MM.1S (cell line): ENCODE results near the gene DISC1.

ENCODE experiments used
- DNase-seq: peaks from one replicate; pipeline ENCODE4 v3.0.0-alpha.2; 2015
- H2AFZ ChIP-seq: fragments of 300-600 bp; sonication (generic); 2 replicates; pipeline ENCODE4 v1.6.0; 2016; ENCODE audit warnings: antibody characterized with exemption, low read length
- H3F3A ChIP-seq: fragments of 300-600 bp; sonication (generic); 2 replicates; pipeline ENCODE4 v1.6.1; 2016; ENCODE audit warnings: mild to moderate bottlenecking, antibody characterized with exemption, low read length, moderate library complexity, mixed read lengths; ENCODE audit not compliant: insufficient read depth
- H3K27ac ChIP-seq: fragments of 300-600 bp; sonication (generic); 2 replicates; pipeline ENCODE4 v1.5.1; 2016; ENCODE audit warnings: mild to moderate bottlenecking, low read length
- H3K27me3 ChIP-seq: fragments of 300-600 bp; sonication (generic); replicated peaks from 2 replicates; pipeline ENCODE4 v1.6.0; 2016; ENCODE audit warnings: low read length; ENCODE audit not compliant: insufficient read depth
- H3K36me3 ChIP-seq: fragments of 300-600 bp; sonication (generic); replicated peaks from 2 replicates; pipeline ENCODE4 v1.6.1; 2016; ENCODE audit warnings: mild to moderate bottlenecking, low read length, mixed read lengths; ENCODE audit not compliant: insufficient read depth
- H3K4me1 ChIP-seq: fragments of 300-600 bp; sonication (generic); 2 replicates; pipeline ENCODE4 v1.6.1; 2016; ENCODE audit warnings: low read length, mixed read lengths
- H3K4me2 ChIP-seq: fragments of 300-600 bp; sonication (generic); 2 replicates; pipeline ENCODE4 v1.6.0; 2016; ENCODE audit warnings: low read depth, low read length
- H3K4me3 ChIP-seq: fragments of 300-600 bp; sonication (generic); 2 replicates; pipeline ENCODE4 v1.5.1; 2016; ENCODE audit warnings: low read length, mixed read lengths
- H3K79me2 ChIP-seq: fragments of 300-600 bp; sonication (generic); 2 replicates; pipeline ENCODE4 v1.6.1; 2016; ENCODE audit warnings: mixed run types, low read length, mixed read lengths
- H3K9ac ChIP-seq: fragments of 300-600 bp; sonication (generic); 2 replicates; pipeline ENCODE4 v1.6.1; 2016; ENCODE audit warnings: low read length, mixed read lengths
- H3K9me2 ChIP-seq: fragments of 300-600 bp; sonication (generic); replicated peaks from 2 replicates; pipeline ENCODE4 v1.6.1; 2016; ENCODE audit warnings: mild to moderate bottlenecking, low read length, mixed read lengths; ENCODE audit not compliant: insufficient read depth
- H3K9me3 ChIP-seq: fragments of 300-600 bp; sonication (generic); replicated peaks from 2 replicates; pipeline ENCODE4 v1.6.1; 2016; ENCODE audit warnings: mild to moderate bottlenecking, low read length, mixed read lengths; ENCODE audit not compliant: insufficient read depth
- H4K20me1 ChIP-seq: fragments of 300-600 bp; sonication (generic); 2 replicates; pipeline ENCODE4 v1.6.1; 2016; ENCODE audit warnings: mild to moderate bottlenecking, low read length, moderate library complexity, mixed read lengths; ENCODE audit not compliant: insufficient read depth
- EZH2 ChIP-seq: fragments of 300-600 bp; sonication (generic); optimal IDR thresholded peaks from 2 replicates; pipeline ENCODE3; 2017; ENCODE audit warnings: low read depth, mild to moderate bottlenecking, antibody characterized with exemption, low read length, mixed read lengths
- EZH2phosphoT487 ChIP-seq: fragments of 300-600 bp; sonication (generic); IDR thresholded peaks from 2 replicates; pipeline ENCODE4 v1.6.1; 2018; ENCODE audit warnings: antibody characterized with exemption, low read length
- TF ChIP-seq, protein P1 (sequence below): fragments of 300-600 bp; sonication (generic); IDR thresholded peaks from 2 replicates; pipeline ENCODE4 v1.5.1; 2016; ENCODE audit warnings: antibody characterized with exemption, low read length, mixed read lengths

DISC1 gene

DNA sequence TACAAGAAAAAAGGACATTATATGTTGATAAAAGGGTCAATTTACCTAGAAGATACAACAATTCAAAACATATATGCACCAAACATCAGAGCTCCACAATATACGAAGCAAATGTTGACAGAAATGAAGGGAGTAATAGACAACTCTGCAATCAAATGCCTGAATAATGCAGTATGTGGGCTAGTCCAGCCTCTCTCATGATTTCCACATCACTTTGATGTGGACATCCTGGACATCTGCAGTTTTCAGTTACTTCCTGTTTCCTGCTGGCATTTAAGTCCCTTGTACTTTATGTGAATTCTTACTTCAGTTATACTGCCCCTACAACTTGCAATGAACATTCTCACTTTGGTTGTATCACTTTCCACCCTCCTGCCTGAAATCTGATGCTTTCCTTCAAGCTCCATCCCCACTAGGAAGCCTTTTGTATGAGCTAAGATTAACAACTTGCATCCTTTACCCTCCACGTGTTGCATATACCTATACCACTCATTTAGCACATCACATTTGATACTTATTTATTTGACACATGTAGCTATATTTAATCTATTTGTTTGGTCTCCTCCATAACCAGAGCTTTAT, 36.7 kb downstream of the DISC1 start:
- H3K27ac ChIP-seq = no peak overlapping the region
- peak overlapping the region; percentile 35 for H3K4me2 ChIP-seq
- no peaks in the 10 kb centered on the region for H3F3A ChIP-seq
- no peaks in the 10 kb centered on the region for H4K20me1 ChIP-seq
- H3K9me2 ChIP-seq = no peaks in the 10 kb centered on the region
- H3K4me3 ChIP-seq = peak overlapping the region; percentile 1; the same call in 1 of the 2 replicates
- no peak for DNase-seq
- H3K9me3 ChIP-seq = no peaks in the 10 kb centered on the region
- peaks cover 21% of the 10 kb centered on the region for H3K4me1 ChIP-seq
- no peaks in the 10 kb centered on the region for H3K27me3 ChIP-seq
- TF ChIP-seq, protein P1, sequence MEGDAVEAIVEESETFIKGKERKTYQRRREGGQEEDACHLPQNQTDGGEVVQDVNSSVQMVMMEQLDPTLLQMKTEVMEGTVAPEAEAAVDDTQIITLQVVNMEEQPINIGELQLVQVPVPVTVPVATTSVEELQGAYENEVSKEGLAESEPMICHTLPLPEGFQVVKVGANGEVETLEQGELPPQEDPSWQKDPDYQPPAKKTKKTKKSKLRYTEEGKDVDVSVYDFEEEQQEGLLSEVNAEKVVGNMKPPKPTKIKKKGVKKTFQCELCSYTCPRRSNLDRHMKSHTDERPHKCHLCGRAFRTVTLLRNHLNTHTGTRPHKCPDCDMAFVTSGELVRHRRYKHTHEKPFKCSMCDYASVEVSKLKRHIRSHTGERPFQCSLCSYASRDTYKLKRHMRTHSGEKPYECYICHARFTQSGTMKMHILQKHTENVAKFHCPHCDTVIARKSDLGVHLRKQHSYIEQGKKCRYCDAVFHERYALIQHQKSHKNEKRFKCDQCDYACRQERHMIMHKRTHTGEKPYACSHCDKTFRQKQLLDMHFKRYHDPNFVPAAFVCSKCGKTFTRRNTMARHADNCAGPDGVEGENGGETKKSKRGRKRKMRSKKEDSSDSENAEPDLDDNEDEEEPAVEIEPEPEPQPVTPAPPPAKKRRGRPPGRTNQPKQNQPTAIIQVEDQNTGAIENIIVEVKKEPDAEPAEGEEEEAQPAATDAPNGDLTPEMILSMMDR = no peak
- TF ChIP-seq EZH2phosphoT487 = no peak
- TF ChIP-seq EZH2 = no peak
- H3K36me3 ChIP-seq = no peaks in the 10 kb centered on the region
- 0 out of 2 replicates have a peak overlapping the region, but pooled peaks have one; percentile 13 for H2AFZ ChIP-seq
- no peaks in the 10 kb centered on the region for H3K79me2 ChIP-seq
- H3K9ac ChIP-seq = no peak overlapping the region

DNA sequence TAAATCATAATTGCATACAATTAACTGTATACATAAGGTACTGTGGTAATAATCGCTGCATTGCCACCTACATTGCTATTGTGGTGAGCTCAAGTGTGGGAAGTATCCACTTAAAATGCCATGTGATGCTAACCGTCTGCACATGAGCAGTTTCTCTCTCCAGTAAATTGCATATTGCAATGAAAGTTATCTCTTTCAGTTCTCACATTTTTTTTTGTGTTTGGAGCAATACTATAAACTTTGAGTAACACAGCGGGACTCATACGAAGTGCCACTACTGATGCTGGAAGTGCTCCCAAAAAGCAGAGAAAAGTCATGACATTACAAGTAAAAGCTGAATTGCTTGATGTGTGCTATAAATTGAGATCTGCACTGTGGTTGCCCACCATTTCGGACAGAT, 38.5 kb downstream of the DISC1 start:
- H3K36me3 ChIP-seq = no peaks in the 10 kb centered on the region
- H3K4me3 ChIP-seq = no peak overlapping the region
- no peaks in the 10 kb centered on the region for H3F3A ChIP-seq
- no peak overlapping the region for H2AFZ ChIP-seq
- H3K4me1 ChIP-seq = peaks cover 21% of the 10 kb centered on the region
- H3K9me2 ChIP-seq = no peaks in the 10 kb centered on the region
- H3K27ac ChIP-seq = no peak overlapping the region
- no peaks in the 10 kb centered on the region for H4K20me1 ChIP-seq
- no peaks in the 10 kb centered on the region for H3K27me3 ChIP-seq
- no peak overlapping the region for H3K4me2 ChIP-seq
- H3K9me3 ChIP-seq = no peaks in the 10 kb centered on the region
- TF ChIP-seq EZH2phosphoT487 (no peak), EZH2 (no peak)
- TF ChIP-seq, protein P1 = no peak
- no peaks in the 10 kb centered on the region for H3K79me2 ChIP-seq
- no peak overlapping the region for H3K9ac ChIP-seq
- DNase-seq = no peak

DNA sequence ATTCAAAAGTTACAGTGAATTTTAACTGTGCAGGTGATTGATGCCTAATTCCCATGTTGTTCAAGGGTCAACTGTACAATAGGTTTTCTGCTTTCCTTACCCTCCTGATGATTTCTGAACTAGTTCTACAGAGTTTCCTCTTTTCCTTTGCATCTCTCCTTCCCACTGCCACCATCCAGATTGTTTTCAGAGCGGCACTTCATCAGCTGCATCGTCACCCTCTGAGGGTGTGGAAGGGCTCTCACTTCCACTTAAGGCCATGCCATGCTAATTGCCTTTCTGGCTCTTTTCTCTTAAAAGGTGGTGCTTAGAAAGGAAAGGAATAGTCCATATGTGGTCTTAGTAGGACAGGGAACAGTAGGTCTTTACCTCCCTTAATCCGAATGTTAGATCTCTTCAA, 39.1 kb downstream of the DISC1 start:
- Histone ChIP-seq H3K4me2 (no peak overlapping the region), H3K4me1 (peaks cover 21% of the 10 kb centered on the region), H4K20me1 (no peaks in the 10 kb centered on the region), H3K27me3 (no peaks in the 10 kb centered on the region), H3K4me3 (no peak overlapping the region), H3K36me3 (no peaks in the 10 kb centered on the region), H3K9ac (no peak overlapping the region), H3F3A (no peaks in the 10 kb centered on the region), H3K9me2 (no peaks in the 10 kb centered on the region), H3K79me2 (no peaks in the 10 kb centered on the region), H3K27ac (no peak overlapping the region), H3K9me3 (no peaks in the 10 kb centered on the region), H2AFZ (no peak overlapping the region)
- TF ChIP-seq, protein P1 = no peak
- TF ChIP-seq EZH2 = no peak
- no peak for TF ChIP-seq EZH2phosphoT487
- DNase-seq = no peak
